Erythroblast (primary cell): ENCODE data around the gene PHF20.

ENCODE experiments used
- GATA1 ChIP-seq: IDR thresholded peaks from 2 replicates; pipeline ENCODE4 v1.6.1; 2011; ENCODE audit warnings: low read depth, mild to moderate bottlenecking, control low read depth, low read length, moderate library complexity
- POLR2A ChIP-seq: IDR thresholded peaks from 2 replicates; pipeline ENCODE4 v1.6.1; 2011; ENCODE audit warnings: mild to moderate bottlenecking, low read length

DNA sequence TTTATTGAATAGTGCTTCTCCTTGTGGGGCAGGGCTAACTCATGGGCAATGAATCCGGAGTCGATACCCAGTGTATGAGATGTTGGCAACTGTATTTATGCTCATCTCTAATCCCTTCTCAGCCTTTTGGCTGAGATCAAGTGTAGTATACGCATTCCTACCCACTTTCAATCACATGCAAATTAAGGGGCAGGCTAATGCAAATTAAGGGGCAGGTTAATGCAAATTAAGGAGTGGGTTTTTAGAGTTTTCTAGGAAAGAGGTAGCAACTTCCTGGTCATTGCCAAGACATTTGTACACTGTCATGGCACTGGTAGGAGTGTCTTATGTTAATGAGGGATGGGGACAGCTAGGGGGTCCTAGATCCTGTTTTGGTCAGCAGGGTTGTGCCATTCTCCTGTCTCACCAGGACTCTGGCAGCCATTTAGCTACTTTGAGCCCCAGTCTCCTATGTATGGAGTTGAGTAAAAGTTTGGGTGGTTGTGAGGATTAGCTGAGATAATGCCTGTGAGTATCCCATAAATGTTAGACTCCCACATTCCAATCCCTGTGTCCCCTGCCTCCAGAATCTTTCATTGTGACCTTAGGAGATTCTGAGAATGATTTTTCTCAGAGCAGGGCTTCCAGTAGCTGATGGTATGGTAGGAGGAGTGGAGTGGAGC is 196.3 kb downstream of the PHF20 start, which contains the start of gene CNBD2:
- TF ChIP-seq POLR2A (no peak), GATA1 (no peak)
